HG03439 (cell line): ENCODE data around the gene C16orf89.
"Not testable (repeated sequence)": the region's sequence is repeated elsewhere in the genome, so short reads cannot be mapped to it uniquely, and the experiment has no call there.

Experiments used
- ATAC-seq: cut with Tn5 transposase; IDR thresholded peaks from one replicate; pipeline ENCODE4 v1.9.1; 2021; ENCODE audit warnings: mild to moderate bottlenecking, moderate library complexity; ENCODE audit not compliant: unreplicated experiment

The C16orf89 gene

DNA sequence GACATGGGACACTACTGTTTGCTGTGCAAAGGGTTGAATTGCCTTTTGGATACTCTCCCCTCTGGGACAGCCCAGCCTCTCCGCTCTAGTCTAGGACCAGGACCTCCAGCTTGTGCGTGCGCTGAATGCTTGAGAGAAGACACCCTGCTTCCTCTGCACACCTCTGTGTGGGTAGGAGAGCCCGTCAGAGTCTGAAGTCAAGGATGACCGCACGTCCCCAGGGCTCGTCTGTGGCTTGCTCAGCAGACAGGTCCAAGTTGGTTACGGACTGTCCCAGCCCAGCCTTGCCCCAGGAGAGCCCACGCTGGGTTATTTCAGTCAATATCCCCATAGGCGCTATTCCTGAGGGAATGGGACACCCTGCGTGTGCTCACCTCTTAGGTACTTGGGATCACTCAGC, 3.7 kb downstream of the C16orf89 start:
- ATAC-seq: no peak

DNA sequence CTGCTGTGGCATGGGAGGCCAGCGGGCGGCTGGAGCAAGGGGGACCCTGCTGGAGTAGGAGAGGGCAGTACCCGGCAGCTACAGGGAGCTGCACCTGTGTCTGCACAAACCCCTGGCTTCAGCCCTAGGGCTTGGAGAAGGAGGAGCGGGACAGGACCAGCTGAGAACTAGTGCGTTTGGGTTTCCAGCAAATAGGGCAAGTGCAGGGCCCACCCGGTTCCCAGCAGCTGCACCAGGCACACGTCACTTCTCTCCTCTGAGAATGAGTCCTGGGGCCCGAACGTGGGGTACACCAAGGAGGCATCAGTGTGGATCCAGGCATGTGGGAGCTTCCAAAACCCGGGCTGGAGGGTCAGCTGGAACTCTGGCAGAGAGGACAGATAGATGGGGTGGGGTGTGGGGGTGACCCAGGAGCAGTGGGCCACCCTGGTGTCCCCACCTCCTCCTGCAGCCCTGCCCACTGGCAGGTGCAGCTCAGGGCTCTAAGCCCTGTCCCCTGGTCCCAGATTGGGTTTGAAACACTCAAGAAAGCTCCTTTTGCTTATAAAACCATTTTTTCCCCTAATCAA, 5.6 kb downstream of the C16orf89 start:
- ATAC-seq: no peak

DNA sequence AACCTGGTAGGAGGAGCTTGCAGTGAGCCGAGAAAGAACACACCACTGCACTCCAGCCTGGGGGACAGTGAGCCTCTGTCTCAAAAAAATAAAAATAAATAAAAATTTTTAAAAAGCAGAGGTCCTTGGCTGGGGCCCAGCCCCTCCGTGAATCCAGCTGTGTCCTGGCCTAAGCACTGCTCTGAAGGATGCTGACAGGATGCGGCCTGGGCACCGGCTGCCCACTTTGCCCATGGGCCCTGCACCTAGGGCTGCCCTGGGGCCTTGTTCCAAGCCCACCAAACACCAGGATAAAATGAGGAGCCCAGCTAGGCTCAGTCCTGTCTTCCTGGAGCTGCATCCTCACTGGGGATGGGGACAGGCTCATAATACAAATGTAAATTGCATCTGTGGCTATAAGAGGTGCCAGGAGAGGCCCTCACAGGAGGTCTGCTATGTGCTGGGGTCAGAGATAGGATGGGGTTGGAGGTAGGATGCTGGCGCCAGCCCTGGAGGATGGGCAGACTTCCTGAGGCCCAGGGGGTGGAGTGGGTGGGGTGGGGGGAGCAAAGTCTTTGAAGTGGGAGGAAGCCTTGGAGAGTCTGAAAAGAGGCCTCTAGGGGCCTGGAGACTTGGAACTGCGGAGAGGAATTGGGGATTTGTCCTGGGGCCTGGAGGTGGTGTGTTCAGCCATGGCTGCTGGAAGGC, 6.2 kb downstream of the C16orf89 start:
- no peak for ATAC-seq

DNA sequence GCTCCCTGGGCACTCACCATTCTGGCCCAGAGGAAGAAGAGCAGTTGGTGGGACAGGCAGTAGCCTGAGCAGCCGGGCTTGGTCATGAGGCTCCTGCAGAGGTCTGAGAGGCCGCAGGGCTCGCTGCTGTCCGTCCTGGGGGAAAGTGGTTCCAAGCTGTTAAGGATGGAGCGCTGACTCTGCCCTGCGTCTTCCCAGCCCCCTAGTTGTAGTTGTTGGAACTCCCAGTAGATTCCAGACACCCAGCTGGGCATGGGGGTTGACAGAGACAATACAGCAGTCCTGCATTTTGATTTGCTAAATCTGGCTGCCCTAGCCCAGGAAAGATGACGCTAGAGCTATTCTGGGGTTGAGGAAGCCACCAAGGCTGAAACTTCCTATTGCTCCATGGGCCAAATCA, 7.3 kb downstream of the C16orf89 start:
- ATAC-seq: no peak

DNA sequence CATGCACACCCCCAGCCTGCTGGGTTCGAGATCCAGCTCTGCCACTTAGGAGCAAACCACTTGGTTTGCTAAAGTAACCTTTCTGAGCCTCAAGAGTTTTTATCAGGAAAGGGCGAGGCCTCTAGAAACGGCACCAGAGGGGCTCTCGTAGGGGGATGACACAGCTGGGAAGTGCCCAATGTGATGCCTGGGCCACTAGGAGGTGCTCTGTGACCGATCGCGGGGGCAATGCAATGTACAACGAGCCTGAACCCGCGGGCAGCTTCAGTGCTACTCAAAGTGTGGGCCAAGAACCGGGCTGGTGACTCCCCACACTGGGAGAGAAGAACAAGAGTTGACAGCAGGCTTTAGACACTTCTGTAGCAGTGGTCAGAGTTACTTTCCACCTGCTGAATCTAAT, 9.4 kb downstream of the C16orf89 start:
- ATAC-seq: no peak

DNA sequence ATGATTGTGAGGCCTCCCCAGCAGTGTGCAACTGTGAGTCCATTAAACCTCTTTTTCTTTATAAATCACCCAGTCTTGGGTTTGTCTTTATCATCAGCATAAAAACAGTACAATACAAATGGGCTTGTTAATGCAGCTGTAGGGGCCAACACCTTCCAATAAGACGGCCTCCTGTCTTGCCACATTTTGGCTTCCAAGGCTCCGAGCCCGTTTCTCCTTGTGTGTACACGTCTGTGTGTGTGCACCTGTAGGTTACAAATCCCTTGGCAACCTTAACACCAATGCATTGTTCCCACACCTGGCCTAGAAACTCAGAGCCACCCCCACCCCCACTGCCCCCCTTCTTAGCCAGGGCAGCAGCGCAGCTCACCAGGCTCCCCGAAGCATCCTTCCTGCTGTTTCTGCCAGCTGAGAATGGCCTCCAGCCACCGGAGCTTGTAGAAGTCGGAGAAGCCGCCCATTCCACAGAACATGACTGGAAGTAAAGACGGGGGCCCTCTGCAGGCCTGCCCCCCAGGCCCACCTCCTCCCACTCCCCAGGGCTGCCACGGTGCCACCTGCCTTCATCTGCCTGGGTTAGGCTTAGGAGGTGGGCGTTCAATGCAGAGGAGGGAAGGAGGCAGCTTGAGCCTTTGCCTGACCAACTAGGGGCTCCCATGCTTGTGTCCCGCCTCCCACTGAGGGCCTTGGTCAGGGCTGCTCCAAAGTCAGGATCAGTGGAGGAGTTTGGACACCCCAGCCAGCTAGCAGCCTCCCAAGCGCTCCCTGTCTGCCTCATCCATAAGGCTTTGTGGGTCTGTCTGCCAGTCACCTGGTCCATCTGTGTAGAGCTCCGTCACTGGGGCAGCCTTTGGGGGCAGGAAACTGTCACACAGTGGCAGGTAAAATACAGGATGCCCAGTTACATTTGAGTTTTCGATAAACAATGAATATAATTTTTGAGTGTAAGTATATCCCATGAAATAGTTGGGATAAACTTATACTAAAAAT, 10.6 kb downstream of the C16orf89 start:
- no peak for ATAC-seq

DNA sequence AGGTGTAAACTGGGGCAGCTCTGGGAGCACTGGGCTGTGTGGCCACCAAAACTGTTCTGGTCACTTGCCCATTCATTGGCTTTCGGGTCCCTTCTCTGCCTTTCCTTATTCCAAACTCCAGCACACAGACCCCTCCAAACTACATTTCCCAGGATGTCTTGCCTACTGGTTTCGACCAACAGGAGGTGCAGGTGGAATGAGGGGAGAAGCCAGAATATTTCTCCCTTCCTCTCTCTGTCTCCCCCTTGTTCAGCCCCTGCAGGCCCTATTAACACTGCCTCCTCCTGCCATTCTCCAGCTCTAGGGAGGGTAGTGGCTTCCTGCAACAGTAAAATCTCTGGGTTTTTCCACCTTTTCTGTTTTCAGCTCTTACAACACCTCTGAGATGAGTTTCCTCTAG, 18.8 kb downstream of the C16orf89 start:
- no peak for ATAC-seq

DNA sequence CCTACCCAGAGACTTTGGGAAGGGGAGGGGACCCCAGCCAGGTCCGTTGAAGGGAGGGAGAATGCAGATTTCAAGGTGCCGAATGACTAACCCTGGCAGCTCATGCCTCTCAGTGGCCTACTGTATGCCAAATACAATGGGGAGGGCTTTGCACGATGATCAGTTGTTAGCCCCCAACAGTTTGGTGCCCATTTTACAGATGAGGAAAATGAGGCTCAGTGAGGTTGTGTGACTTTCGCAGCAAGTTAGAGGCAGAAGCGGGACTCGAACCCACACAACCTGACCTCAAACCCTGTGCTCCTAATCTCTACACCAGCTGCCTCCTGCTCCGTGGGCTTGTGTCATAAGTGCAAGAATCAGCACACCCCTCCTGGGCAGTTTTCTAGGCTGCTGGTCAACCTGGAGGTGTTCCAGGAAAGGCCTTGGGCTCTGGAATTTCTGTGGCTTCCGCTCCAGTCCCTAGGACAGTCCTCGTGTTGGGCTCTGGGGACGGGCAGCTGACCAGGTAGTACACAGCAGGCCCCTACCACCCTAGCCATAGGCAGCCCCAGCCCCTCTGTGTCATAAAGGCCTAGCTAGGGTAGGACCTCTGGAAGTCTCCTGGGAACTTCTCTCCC, 20.1 kb downstream of the C16orf89 start:
- ATAC-seq: no peak

DNA sequence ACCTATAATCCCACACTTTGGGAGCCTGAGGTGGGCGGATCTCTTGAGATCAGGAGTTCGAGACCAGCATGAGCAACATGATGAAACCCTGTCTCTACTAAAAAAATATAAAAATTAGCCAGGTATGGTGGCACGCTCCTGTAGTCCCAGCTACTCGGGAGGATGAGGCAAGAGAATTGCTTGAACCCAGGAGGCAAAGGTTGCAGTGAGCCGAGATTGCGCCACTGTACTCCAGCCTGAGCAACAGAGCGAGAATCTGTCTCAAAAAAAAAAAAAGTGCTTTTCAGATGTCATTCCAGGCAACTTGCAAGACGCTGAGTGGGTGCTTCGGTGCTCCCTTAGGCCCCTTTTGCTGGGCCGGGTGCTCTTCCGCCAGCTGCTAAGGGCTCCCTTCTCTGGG, 21.2 kb downstream of the C16orf89 start:
- not testable (repeated sequence) for ATAC-seq

DNA sequence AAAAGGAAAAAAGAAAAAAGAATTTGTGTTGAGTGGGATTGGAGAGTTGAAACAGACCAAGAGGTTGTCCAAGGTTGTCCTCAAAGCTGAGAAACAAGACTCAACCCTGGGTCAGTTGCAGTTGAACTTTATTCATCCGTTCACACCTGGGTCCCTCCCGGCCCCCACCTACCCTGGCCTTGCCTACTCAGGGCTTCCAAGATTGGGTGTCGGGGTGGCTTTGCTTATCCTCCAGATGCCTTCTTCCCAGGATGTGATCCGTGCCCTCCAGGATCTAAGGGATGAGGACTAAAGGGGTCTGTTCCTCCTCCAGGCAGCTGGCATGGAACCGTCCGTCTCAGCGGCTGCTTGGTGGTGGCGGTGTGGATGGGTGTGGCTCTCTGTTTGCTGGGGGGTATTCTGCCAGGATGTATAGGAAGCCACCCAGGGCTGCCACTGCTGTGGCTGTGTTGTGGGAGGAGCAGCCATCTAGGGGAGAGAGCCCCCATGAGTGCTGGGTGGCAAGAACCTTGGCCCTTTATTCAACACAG, 21.7 kb downstream of the C16orf89 start:
- ATAC-seq: no peak

DNA sequence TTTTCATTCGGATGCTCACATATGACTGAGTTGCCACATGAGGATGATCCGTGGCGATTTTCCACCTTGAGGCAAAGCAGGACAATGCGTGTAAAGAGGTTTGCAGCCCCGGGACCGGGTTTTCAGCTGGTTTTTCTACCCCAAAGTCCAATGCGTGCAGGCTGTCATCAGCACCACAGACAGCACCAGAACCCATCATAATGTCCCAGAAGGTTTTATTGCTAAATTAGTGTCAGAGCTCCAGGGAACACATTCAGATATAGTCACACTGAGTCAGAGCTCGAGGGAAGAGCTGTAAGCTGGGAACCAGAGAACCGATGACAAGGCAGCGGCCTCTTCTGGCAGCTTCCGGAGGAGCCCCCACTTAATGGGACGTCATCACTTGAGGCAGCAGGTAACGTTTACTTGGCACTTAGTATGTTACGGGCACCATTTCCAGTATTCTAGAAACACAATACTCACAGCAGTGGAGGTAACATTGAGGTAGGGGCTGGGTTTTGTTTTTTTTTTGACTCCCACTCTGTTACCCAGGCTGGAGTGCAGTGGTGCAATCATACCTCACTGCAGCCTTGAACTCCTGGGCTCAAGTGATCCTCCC, 23.1 kb downstream of the C16orf89 start:
- no peak for ATAC-seq

DNA sequence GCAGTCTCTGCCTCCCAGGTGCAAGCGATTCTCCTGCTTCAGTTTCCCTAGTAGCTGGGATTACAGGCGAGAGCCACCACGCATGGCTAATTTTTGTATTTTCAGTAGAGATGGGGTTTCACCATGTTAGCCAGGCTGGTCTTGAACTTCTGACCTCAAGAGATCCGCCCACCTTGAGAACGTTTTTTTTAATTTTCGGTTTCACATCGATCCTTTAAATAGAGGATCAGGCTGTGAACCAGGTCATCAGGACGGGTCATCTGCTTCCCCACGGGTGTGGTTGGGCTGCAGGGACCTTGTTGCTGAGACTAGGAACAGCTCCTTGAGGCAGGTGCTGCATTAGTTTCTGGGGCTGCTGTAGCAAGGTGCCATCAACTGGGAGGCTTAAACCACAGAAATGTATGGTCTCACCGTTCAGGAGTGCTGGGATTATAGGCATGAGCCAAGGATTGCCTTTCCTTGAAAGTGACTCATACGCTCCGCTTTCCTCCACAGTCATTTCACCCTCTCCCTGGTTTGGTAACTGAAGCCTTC, 24.1 kb downstream of the C16orf89 start:
- peak; percentile 67 for ATAC-seq

DNA sequence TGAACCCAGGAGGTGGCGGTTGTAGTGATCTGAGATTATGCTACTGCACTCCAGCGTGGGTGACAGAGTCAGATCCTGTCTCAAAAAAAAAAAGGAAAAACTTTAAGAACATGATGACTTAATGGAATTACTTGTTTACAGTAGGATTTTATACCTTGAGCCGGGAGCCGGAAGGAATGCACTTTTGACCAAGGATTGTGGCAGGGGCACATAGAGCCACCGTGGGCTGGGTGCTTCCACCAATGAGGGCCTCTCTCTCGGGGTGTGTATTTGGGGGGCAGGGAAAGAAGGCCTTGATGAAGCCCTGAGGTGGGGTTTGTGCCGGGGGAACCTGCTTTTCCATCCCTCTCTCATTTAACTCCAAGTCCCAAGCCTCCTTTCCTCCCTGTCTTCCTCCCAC, 25.3 kb downstream of the C16orf89 start:
- no peak for ATAC-seq

DNA sequence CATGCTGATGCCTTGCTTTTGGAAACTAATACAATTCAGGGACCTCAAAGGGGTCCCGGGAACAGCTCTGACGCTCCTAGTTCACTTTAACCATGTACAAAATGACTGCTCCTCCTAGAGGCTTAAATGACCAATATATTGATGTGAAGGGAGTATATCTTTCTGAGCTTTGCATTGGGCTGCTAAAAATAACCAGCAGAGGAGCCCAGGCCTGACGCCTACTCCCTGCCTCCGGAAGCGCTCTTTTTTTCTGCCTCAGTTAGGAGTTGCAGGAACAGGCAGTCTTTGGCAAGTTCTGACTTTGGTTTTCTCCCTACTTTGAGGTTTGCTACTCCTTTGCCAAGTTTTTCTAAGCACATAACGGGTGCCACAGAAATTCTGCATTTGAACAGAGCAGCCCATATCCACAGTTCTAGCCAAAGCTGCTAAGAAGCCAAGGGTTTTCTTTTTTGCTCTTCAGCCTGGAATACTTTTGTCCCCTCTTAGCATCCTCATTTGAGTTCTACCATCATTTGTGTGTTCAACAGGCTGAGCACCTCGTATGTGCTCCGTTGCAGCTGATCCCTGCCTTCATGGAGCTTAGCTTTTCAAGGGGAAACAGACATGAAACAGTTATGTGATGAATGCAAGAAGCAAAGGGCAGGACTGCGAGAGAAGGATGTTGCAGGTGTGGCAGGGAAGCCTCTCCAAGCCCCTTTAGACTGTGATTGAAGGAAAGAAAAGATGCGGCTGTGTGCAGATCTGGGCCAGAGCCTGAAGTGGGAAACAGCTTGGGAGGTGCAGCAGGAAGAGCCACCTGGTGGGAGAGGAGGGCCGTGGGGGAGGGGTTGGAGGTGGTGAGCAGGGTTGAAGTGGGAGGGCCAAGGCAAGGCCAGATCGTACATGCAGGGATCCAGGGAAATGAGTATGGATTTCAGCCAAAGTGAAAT, 29.3 kb downstream of the C16orf89 start:
- ATAC-seq: no peak

DNA sequence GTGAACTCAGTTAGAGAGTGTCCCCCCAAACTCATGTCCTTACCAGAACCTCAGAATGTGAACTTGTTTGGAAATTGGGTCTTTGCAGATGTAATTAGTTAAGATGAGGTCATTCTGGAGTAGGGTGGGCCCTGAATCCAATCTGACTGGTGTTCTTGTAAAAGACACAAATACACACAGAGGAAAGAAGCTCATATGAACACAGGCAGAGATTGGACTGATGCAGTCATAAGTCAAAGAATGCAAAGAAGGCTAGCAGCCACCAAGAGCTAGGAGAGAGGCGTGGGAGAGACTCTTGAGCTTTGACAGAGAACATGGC, 29.9 kb downstream of the C16orf89 start:
- no peak for ATAC-seq

DNA sequence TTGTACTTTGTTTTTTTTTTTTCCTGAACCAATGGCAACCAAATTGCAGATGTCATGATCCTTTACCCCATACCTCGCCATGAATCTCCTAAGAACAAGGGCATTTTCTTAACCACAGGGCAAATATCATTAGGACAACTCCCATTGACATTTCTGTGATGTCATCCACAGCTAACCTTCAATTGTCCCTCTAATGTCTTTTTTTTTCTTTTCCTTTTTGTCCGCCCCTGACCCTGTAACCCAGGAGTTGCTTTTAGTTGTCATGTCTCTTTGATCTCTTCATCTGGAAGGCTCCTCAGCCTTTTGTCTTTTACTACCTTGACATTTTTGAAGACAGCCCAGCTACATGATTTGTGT, 31.6 kb downstream of the C16orf89 start:
- no peak for ATAC-seq

DNA sequence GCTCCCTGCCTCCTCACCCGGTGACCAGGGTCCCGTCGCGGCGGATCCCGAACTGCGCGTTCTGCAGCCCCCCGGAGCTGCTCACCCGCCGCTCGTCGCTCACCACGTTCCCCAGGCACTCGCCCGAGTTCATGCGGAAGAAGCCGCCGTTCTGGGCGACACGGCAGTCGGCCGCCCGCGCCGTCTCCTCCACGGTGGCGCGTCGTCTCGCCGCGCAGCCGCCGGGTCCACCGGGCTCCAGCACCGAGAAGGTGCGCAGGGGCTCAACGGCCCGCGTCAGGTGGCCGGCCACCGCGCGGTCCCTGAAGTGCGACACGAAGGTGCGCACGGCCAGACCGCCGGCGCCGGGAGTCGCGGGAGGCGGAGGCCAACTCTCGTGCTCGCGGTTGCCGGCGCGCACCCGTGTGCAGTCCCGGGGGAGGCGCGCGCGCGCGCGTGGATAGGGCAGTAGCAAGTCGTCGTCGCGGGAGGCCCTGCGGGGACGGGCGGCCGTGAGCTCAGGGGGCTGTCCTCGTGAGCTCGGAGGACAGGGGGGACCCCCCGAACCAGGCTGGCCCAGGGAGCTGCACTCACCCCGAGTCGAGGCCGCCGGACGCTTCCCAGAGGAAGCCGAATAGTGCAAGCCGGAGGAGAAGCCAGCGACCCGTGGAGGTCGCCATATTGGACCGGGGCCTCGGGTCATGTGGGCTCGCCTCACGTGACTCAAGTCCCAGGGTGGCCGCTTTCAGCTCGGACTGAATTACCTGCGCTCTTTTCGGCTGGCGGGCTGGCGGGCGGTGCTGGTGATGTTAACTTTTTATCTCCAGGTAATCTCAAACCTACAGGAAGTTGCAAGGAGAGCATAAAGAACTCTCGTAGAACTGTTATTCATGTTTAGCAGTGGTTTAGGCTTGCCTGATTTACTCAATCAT, 32.2 kb downstream of the C16orf89 start, which contains the start of gene NAGPA:
NAGPA (minus strand) TSS at position 680 of the 911 bp plus-strand sequence; CDS start at position 659, 21 bp downstream.
- peak; percentile 91 for ATAC-seq

DNA sequence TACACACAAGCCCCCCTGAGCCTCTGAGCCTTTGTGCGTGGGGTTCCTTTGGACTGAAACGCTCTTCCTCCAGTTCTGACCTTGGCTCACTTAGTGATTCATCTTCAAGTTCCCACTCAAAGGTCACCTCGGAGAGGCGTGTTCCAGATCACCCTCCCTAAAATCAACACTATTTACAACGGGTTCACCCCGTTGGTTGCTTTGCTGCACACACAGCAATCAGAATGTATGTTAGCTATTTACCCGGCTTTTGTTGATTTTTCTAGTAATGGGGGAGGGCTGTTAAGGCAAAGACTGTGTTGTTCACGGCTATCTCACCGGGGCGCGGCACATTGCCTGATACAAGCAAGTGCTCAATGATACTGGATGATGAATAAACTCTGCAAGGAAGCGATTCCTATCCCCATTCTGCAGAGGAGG, 33.0 kb downstream of the C16orf89 start:
- no peak for ATAC-seq
